ENCODE data around the gene CHRNA3.
A peak's percentile ranks its signal among the peaks of the same experiment; 100 is the strongest.

The CHRNA3 gene

GRCh38 chr15:78620527-78621421 is at the start of gene CHRNA3:
TSS of gene CHRNA3 (minus strand) at chr15:78620996. CDS start at chr15:78620794, 202 bp downstream.
- DNase-seq (ENCODE audit: low spot score): peak; percentile 55

GRCh38 chr15:78668987-78669386 is 48.2 kb upstream of the CHRNA3 start:
- DNase-seq (ENCODE audit: low spot score): no peak

GRCh38 chr15:78667578-78668236 is 46.9 kb upstream of the CHRNA3 start:
- DNase-seq (ENCODE audit: low spot score): no peak

DNA sequence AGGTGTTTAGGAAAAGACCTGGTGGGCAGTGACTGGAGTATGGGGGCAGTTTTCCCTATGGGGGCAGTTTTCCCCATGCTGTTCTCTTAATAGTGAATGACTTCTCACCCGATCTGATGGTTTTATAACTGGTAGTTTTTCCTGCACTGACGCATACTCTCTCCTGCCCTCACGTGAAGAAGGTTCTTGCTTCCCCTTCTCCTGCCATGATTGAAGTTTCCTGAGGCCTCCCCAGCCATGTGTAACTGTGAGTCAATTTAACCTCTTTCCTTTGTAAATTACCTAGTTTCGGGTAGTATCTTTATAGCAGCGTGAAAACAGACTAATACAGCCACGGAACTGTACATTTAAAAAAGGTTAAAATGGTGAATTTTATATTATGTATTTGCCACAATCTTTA is 45.2 kb upstream of the CHRNA3 start:
- DNase-seq (ENCODE audit: low spot score): no peak

DNA sequence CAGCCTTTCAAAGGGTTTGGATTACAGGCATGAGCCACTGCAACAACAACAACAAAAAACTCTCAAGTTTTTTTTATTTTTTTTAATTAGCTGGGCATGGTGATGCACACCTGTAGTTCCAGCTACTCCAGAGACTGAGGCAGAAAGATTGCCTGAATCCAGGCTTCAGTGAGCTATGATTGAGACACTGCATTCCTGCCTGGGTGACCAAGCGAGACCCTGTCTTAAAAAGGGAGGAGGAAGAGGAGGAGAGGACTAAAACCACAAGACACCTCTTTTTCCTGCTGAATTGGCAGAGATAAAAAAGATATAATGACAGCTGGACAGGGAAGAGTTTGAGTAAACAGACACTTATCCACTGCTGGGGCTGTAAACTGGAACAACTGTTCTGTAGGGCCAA is 42.9 kb upstream of the CHRNA3 start:
- DNase-seq (ENCODE audit: low spot score): no peak

- no peak for DNase-seq (ENCODE audit: low spot score)
Measured at GRCh38 chr15:78662028-78662427, 41.2 kb upstream of the CHRNA3 start.

- no peak for DNase-seq (ENCODE audit: low spot score)
Measured at GRCh38 chr15:78661001-78661400, 40.2 kb upstream of the CHRNA3 start.

DNA sequence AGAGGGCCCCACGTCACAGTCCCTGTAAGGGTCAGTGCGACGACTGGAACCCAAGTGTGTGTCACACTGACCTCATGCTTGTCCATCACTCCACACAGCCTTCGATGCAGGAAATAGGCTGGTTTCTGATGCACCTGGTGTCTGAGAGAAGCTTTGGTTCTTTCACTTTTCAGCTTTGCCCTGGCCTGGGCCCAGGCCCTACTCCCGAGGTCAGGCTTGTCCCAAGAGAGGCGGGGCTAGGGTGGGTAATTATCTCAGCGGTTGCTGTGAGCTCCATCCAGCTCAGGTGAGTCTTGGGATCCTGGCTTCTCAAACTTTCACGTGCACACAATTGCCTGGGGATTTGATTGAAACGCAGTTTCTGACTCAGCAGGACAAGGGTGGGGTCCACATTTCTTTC is 39.8 kb upstream of the CHRNA3 start:
- DNase-seq (ENCODE audit: low spot score): no peak

DNA sequence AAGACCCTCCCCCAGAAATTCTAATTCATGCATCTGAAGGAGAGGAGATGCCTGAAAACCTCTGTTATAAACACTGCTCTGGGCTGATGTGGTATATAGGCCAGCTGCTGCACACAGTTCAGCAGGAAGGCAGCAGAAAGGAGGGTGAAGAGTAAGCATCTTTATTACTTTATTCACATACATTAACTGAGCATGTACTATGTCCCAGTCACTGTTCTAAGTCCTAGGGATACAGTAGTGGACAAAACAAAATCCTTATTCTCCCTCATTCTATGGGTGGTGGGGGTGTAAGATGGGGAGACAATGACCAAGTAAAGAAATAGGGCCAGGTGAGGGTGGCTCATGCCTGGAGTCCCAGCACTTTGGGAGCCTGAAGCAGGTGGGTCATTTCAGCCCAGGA is 38.0 kb upstream of the CHRNA3 start:
- no peak for DNase-seq (ENCODE audit: low spot score)

DNA sequence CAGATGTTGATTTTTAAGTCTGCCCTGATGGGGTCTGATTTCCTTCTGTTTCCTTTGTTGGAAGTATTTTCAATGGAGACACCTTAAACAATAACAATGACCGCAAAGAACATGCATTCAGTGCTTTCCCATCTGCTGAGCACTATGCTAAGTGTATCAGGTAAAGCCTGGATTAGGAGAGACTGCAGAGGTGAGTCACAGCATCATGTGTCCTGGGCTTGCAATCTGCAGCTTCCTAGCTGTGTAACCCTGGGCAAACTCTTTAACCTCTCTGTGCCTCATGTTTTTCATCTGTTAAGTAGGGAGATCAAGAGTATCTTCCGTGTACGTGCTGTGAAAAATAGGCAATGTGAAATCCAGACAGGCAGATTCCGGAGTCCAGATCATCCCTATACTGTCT is 33.5 kb upstream of the CHRNA3 start:
- no peak for DNase-seq (ENCODE audit: low spot score)

DNA sequence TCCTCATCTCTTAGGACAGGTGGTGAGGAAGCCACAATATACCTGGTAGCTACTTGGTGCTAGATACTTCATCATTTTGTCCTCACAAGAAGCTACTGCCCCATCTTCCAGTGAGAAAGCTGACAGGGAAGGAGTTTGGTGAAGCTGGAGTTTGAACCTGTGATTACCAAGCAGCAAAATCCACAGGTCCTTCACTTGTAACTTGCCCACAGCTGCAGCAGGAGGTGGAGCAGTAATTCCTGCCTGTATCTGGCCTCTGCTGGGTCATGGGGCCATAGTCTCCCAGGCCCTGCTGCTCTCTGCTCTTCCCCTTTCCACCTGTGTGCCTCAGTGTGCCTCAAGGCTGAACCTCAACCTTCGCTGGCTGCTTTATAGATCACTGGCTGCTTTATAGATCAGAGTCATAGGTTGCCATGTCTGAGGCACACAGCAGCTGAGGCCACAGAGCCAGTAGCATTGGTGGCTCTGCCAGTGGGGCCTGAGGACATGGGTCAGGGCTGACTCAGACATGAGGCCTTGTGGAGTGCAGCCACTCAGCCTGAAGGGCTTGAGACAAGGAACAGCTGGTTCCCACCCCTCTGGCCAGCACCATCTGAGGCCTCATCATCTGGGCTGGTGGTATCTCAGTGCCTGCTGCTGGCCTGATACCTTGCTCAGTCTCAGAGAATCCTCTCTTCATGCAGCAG is 31.3 kb upstream of the CHRNA3 start:
- no peak for DNase-seq (ENCODE audit: low spot score)

GRCh38 chr15:78651007-78651406 is 30.2 kb upstream of the CHRNA3 start:
- DNase-seq (ENCODE audit: low spot score): no peak

DNA sequence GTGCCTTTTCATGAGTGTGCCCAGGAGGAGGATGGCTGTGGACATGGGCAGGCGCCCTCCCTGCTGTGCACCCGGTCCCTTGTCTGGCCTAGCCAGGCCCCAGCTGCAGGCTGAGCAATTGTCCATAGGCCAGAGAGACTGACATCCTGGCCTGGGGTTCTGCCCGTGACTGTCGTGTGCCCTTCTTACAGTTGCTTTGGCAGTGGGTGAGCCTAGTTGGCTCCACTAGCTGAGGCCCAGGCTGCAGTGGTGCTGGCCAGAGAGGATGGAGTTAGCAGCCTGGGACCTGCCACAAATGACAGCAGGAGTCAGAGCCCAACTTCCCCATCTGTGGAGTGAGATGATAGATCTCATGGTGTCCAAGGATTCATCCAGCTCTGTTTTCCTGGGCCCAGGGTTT is 29.2 kb upstream of the CHRNA3 start:
- no peak for DNase-seq (ENCODE audit: low spot score)

- no peak for DNase-seq (ENCODE audit: low spot score)
Measured at GRCh38 chr15:78645009-78645408, 24.2 kb upstream of the CHRNA3 start.

DNA sequence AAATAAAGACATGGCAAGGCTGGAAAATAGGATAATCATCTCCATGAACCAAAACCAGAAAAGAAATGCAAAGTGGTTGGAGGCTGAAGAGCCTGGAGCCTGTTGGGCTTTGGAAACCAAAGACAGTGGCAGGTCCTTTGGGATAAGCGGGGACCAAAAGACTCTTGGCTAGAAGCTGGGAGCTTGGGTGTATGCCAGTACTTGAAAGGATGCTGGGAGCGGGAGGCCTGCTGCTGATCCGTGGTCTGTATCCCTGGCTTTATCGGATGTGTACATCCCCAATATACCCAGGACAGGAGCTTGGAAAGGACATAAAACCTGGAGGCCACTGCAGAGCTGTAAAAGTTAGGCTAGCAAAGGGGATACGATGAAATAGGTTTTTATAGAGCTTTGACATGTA is 21.5 kb upstream of the CHRNA3 start:
- DNase-seq (ENCODE audit: low spot score): no peak

- DNase-seq (ENCODE audit: low spot score): no peak
Measured at GRCh38 chr15:78641749-78642275, 21.0 kb upstream of the CHRNA3 start.

DNA sequence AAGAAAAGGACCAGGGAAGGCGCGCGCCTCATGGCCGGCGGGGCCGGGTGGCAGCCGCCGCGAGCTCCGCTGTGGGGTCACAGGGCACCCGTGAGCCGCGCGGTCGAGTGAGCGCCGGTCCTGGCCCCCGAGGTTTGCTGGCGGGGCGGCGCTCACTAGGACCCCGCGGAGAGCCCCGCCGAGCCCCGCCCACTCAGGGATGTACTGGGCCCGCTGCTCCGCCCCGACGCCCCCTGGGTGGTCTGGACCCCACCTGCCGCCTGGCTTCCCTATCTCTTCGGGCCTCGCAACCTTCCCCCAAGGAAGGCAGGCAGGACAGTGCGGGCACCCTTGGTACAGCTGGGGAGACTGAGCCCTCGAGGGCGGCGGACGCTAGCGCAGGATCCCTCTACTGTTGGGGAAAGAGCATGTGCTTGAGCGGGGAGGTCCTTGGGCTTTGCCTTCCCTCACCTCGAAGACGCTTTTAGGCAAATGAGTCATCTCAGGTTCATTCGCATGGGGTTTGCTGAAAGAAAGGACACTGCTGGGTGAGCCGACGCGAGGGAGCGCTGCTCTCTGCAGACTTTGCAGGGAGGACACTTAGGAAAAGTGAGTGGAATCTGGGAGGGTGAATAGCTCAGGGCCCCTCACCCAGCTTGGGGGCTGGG is 20.4 kb upstream of the CHRNA3 start, which contains the start of gene CHRNB4:
Gene CHRNB4 (minus strand): TSS at position 109 of the 647 bp plus-strand sequence. CDS start 77 bp downstream, at position 32.
- DNase-seq (ENCODE audit: low spot score): no peak

GRCh38 chr15:78640527-78641101 is 19.8 kb upstream of the CHRNA3 start:
- DNase-seq (ENCODE audit: low spot score): no peak

GRCh38 chr15:78638658-78639314 is 18.0 kb upstream of the CHRNA3 start:
- peak; percentile 88 for DNase-seq (ENCODE audit: low spot score)

DNA sequence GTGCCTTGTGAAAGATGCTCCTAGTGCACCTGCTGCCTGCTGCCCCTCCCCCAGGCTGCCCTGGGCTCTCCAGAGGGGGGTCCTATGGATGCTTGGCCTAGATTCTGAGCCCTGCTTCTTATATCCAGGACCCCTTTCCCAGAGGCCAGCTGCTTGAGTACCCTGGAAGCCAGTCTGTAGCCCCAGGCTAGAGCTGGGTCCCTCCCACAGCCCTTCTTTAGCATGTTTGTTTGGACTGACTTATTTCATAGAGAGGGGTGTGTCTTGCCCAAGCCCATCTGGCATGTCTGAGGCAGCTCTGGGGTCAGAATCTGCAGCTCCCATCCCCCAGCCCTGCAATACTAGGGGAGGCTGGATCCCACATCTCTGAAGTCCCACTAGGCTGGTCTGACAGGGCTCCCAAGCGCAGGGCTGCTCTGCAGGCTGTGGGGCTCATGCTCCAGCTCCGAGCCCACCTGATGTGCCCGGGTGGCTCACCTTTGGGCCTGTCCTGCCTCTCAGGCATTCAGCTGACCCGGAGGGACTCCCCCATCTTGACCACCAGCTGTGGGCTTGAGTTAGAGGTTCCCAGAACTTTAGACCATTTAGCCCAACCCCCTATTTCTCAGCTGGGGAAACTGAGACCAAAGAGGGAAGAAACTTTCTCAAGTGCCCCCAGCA is 17.1 kb upstream of the CHRNA3 start:
- DNase-seq (ENCODE audit: low spot score): no peak

All from HuH-7.5 (cell line).